ENCODE data around the gene PTPRA. TPM values are rescaled to one million over a fixed set of nuclear protein-coding genes. Genes with fewer than 3 reads are reported as not detected.
A peak's percentile ranks its signal among the peaks of the same experiment; 100 is the strongest.

The PTPRA gene
- total RNA-seq, 4 donors from 2014 or later = 26.2 to 53.7 (median 42.4) TPM

DNA sequence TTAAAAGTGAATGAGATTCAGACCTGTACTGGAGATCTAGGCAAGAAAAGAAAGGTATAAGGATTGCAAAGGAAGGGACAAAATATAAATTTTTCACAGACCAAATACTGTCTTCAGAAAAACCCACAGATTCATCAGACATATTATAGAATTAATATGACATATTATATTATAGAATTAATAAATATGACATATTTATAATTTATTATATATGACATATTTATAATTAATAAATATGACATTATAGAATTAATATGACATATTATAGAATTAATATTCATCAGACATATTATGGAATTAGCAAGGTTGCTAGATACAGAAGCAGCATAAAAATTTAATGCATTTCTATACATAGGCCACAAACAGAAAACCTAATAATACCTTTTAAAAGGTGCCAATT, 125.4 kb downstream of the PTPRA start:
- intact Hi-C loops (cut with DNase I) = no loop called here
- no peaks in the 10 kb centered on the region for H3K9me3 ChIP-seq
- no peak overlapping the region for H3K4me3 ChIP-seq
- TF ChIP-seq, protein P1, sequence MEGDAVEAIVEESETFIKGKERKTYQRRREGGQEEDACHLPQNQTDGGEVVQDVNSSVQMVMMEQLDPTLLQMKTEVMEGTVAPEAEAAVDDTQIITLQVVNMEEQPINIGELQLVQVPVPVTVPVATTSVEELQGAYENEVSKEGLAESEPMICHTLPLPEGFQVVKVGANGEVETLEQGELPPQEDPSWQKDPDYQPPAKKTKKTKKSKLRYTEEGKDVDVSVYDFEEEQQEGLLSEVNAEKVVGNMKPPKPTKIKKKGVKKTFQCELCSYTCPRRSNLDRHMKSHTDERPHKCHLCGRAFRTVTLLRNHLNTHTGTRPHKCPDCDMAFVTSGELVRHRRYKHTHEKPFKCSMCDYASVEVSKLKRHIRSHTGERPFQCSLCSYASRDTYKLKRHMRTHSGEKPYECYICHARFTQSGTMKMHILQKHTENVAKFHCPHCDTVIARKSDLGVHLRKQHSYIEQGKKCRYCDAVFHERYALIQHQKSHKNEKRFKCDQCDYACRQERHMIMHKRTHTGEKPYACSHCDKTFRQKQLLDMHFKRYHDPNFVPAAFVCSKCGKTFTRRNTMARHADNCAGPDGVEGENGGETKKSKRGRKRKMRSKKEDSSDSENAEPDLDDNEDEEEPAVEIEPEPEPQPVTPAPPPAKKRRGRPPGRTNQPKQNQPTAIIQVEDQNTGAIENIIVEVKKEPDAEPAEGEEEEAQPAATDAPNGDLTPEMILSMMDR (IDR thresholded peaks at IDR 0.05) = no peak
- no peaks in the 10 kb centered on the region for H3K27me3 ChIP-seq
- H3K27ac ChIP-seq = no peak overlapping the region
- peaks cover 7 to 52% (median 9%) of the 10 kb centered on the region in 3 donors for H3K36me3 ChIP-seq
- DNase-seq = no peak
- no peaks in the 10 kb centered on the region for H3K4me1 ChIP-seq

DNA sequence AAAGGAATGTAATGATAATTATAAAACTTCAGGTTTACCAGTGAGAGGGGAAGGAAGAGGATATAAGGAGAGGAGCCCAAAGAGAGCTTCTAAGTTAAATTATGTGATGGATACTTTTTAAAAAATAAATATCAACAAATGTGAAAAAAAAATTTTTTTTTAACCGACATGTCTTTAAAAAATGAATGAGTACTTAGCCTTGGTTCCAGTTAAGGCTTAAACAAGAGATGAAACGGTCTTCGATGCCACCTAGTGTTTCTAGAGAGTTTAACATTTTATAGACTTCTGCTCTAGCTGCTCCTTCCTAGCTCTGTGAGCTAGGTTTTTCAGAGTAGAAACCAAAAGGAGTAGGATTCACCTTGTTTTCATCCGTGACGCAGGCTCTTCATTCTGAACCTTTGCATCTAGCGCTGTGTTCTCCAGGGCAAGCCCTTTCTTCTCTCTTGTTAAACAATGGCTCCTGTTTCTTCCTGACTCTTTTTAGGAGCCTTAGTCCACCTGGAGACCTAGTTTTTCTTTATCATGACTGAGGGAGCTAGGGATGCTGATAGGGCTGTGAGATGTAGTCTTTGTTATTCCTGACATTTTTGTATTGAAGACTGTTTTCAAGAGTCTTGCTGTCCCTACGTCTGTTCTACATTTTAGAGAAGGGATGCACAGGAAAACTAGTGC, 127.7 kb downstream of the PTPRA start:
- DNase-seq = no peak
- 31 to 70% methylated on average over 7 of the region's 7 CpGs for WGBS, 2 donors
- no peaks in the 10 kb centered on the region for H3K9me3 ChIP-seq
- no peak for TF ChIP-seq POLR2A (IDR thresholded peaks at IDR 0.05)
- TF ChIP-seq, protein P1 (IDR thresholded peaks at IDR 0.05) = peak in 4 of 6 experiments; percentile 30 to 49 (median 40)
- peaks cover 0 to 51% (median 0%) of the 10 kb centered on the region in 3 donors for H3K36me3 ChIP-seq
- no peaks in the 10 kb centered on the region for H3K27me3 ChIP-seq
- H3K4me1 ChIP-seq = no peaks in the 10 kb centered on the region
- H3K27ac ChIP-seq = no peak overlapping the region
- intact Hi-C loops (cut with DNase I) = no loop called here
- H3K4me3 ChIP-seq = no peak overlapping the region

DNA sequence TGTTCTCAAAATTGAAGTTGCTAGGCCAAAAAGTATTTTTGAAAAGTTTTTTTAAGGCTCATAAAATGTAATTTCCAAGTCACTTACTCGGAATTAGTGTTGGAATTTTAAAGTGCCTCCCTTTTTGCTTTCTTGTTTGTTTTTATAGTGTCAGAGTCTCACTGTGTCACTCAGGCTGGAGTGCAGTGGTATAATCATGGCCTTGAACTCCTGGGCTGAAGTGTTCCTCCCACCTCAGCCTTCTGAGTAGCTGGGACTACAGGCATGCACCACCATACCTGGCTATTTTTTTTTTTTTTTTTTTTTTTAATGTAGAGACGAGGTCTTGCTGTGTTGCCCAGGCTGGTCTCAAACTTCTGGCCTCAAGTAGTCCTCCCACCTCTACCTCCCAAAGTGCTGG, 130.1 kb downstream of the PTPRA start:
- intact Hi-C loops (cut with DNase I) = no loop called here
- no peak overlapping the region for H3K27ac ChIP-seq
- peaks cover 0 to 62% (median 10%) of the 10 kb centered on the region in 3 donors for H3K36me3 ChIP-seq
- H3K4me3 ChIP-seq = no peak overlapping the region
- TF ChIP-seq, protein P1 (IDR thresholded peaks at IDR 0.05) = no peak
- no peak for TF ChIP-seq POLR2A (IDR thresholded peaks at IDR 0.05)
- no peaks in the 10 kb centered on the region for H3K9me3 ChIP-seq
- no peaks in the 10 kb centered on the region for H3K4me1 ChIP-seq
- no peak for DNase-seq
- H3K27me3 ChIP-seq = no peaks in the 10 kb centered on the region
- 83 to 93% methylated on average over 2 of the region's 2 CpGs for WGBS, 2 donors

DNA sequence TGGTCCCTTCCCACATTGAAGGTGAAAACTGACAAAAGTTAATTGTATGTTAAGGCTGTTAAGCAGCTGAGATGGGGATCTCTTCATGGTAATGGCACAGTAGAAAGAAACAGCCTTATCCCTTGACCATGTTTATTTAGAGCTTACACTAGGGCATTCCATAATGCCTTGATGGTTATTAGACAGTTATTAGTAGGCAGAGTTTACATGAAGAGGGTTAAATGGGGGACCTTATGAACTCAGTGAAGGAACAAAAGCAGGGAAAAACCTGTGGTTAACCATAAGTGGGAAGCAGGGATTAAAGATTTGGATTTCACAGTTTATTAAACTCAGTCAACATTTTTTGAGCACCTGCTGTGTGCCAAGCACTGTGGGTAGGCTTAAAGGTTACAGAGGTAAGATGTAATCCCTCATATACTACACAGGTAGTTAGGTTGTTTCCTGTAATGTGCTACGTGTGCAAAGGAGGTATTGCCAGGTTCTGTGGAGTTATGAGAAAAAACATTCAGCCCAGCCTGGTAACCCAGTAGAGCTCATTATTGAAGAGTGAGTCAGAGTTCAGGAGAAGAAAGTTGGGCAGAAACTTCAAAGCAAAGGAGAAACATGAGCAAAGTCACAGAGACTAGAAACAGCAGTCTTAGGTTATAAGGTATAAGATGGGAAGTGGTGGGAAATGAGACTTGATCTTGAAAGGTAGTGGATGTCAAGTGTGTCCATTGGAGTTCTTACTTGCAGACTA, 137.9 kb downstream of the PTPRA start:
- Histone ChIP-seq H3K36me3 (peaks cover 0 to 98% (median 10%) of the 10 kb centered on the region in 3 donors), H3K9me3 (no peaks in the 10 kb centered on the region), H3K4me1 (no peaks in the 10 kb centered on the region), H3K4me3 (no peak overlapping the region), H3K27ac (no peak overlapping the region), H3K27me3 (no peaks in the 10 kb centered on the region)
- intact Hi-C loops (cut with DNase I) = no loop called here
- no peak for TF ChIP-seq POLR2A (IDR thresholded peaks at IDR 0.05)
- TF ChIP-seq, protein P1 (IDR thresholded peaks at IDR 0.05) = no peak
- no peak for DNase-seq
- 38 to 50% methylated on average over 1 of the region's 1 CpG for WGBS, 2 donors

DNA sequence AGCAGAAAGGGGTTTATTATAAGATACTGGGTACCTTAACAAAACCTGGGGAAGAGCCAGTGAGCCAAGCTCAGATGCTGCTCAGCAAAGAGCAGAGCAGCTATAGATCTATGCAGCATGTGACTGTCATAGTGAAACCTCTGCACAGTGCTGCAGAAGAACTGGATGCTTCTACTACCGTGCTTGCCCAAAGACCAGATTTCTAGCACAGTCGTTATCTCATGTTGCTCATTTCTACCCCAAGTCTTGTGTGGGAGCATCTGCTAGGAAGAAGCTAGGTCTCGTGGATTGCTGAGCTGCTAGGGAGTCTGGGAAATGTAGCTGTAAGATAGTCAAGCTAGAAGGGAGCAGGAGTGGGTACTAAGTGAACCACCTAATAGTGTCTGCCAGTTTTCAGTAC, 138.5 kb downstream of the PTPRA start:
- H3K36me3 ChIP-seq = peaks cover 0 to 98% (median 5%) of the 10 kb centered on the region in 3 donors
- WGBS, 2 donors = 73 to 97% methylated on average over 3 of the region's 3 CpGs
- H3K27me3 ChIP-seq = no peaks in the 10 kb centered on the region
- no peaks in the 10 kb centered on the region for H3K9me3 ChIP-seq
- no peak overlapping the region for H3K27ac ChIP-seq
- intact Hi-C loops (cut with DNase I) = no loop called here
- H3K4me3 ChIP-seq = no peak overlapping the region
- no peak for DNase-seq
- TF ChIP-seq POLR2A (IDR thresholded peaks at IDR 0.05) = no peak
- TF ChIP-seq, protein P1 (IDR thresholded peaks at IDR 0.05) = no peak
- H3K4me1 ChIP-seq = no peaks in the 10 kb centered on the region
